Measurements from ENCODE around the gene STAMBP.
"Not testable (repeated sequence)": the region's sequence is repeated elsewhere in the genome, so short reads cannot be mapped to it uniquely, and the experiment has no call there.

STAMBP gene

DNA sequence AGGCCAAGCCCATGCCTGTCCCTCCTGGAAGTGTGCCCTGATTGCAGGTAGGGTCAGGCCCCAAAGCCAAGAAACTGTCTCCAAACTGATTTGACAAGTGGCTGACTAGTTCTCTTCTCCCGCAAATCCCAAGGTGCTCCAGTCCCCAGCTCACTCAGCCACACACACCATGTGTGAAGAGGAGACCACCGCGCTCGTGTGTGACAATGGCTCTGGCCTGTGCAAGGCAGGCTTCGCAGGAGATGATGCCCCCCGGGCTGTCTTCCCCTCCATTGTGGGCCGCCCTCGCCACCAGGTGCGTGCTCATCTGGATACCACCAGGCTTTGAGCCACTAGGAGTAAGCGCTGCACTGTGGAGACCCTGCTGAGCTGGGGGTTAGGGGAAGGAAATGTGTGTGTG, 72.4 kb downstream of the STAMBP start:
- ATAC-seq (no peak), DNase-seq (no peak)
- no peak overlapping the region for H3K4me3 Mint-ChIP-seq
- H3K36me3 Mint-ChIP-seq (ENCODE audit: low read depth), result no peaks in the 10 kb centered on the region
- H3K27ac Mint-ChIP-seq, result no peak overlapping the region
- H3K9me3 Mint-ChIP-seq, result no peaks in the 10 kb centered on the region
- H3K27me3 Mint-ChIP-seq, result peaks cover 4% of the 10 kb centered on the region
- peaks cover 18% of the 10 kb centered on the region for H3K4me1 Mint-ChIP-seq

DNA sequence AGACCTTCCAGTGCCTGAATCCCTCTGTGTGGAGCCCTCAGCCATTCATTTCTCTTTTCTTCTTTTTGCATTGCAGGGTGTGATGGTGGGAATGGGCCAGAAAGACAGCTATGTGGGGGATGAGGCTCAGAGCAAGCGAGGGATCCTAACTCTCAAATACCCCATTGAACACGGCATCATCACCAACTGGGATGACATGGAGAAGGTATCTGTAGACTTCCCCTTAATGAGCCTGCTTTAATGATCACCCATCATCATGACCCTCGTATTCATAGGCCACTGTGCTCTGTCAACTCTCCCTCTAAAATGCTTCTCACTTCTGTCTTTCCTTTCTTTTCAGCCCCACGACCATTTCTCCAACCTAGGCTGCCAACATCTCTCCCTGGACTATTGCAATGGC, 73.5 kb downstream of the STAMBP start:
- Mint-ChIP-seq H3K4me1 (peaks cover 7% of the 10 kb centered on the region), H3K9me3 (no peaks in the 10 kb centered on the region), H3K27me3 (peaks cover 4% of the 10 kb centered on the region), H3K4me3 (no peak overlapping the region), H3K36me3 (ENCODE audit: low read depth) (no peaks in the 10 kb centered on the region), H3K27ac (no peak overlapping the region)
- ATAC-seq, result no peak
- DNase-seq, result no peak

DNA sequence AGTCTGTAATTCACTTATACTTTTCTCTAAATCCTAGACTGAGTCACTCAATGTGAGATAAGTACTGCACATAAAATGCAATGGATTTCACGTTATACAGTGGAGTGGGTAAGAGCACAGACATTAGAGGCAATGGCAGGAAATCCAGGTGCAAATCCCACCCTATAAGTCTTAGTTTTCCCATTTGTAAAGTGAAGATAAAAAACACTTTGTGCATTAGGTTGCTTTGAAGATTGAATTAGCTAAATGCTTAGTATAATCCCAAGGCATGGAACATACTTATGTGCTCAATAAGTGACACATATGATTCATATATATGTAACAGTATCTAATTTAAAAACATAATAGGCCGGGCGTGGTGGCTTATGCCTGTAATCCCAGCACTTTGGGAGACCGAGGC, 74.6 kb downstream of the STAMBP start:
- ATAC-seq, result no peak
- peaks cover 2% of the 10 kb centered on the region for H3K27me3 Mint-ChIP-seq

DNA sequence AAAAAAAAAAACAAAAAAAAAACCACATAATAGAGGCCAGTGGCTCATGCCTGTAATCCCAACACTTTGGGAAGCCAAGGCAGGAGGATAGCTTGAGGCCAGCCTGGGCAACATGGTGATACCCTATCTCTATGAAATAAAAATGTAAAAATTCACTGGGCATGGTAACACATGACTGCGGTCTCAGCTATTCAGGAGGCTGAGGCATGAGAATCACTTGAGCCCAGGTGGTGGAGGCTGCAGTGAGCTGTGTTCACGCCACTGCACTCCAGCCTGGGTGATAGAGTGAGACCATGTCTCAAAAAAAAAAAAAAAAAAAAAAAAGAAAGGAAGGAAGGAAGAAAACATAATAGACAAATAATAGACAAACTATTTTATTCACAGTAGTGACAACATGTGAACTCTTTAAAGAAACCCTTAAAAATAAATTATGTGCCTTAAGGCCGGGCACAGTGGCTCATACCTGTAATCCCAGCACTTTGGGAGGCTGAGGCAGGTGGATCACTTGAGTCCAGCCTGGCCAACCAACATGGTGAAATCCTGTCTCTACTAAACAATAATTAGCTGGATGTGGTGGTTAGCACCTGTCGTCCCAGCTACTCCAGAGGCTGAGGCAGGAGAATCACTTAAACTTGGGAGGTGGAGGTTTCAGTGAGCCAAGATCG, 75.3 kb downstream of the STAMBP start:
- peaks cover 16% of the 10 kb centered on the region for H3K4me1 Mint-ChIP-seq

More for the DNA sequence above, 74.6 kb downstream of the STAMBP start:
- Mint-ChIP-seq H3K36me3 (ENCODE audit: low read depth) (no peaks in the 10 kb centered on the region), H3K4me1 (peaks cover 10% of the 10 kb centered on the region), H3K27ac (no peak overlapping the region), H3K9me3 (no peaks in the 10 kb centered on the region), H3K4me3 (no peak overlapping the region)
- no peak for DNase-seq

DNA sequence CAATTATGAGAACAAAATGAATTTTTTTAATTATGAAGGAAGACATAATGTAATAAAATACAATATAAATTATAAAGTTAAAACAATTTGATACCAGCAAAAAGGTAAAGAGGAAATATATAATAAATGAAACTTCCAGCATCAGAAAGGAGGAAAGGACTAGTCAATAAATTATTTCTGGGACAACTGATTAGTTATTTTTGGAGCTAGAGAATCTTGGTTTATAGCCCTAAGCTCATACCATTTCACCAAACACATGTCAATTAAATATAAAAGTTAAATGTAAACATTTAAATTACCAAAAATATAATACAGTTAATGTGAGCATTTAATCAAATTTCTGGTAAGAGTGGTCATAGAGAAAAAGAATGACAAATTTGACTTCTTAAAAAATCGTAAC, 76.2 kb downstream of the STAMBP start:
- no peaks in the 10 kb centered on the region for H3K36me3 Mint-ChIP-seq (ENCODE audit: low read depth)
- ATAC-seq (no peak), DNase-seq (no peak)
- H3K9me3 Mint-ChIP-seq, result no peaks in the 10 kb centered on the region
- no peak overlapping the region for H3K4me3 Mint-ChIP-seq
- peaks cover 2% of the 10 kb centered on the region for H3K27me3 Mint-ChIP-seq
- H3K4me1 Mint-ChIP-seq, result peaks cover 16% of the 10 kb centered on the region
- no peak overlapping the region for H3K27ac Mint-ChIP-seq

More for the DNA sequence above, 75.3 kb downstream of the STAMBP start:
- not testable (repeated sequence) for ATAC-seq; H3K27ac Mint-ChIP-seq; H3K36me3 Mint-ChIP-seq (ENCODE audit: low read depth); H3K9me3 Mint-ChIP-seq; H3K27me3 Mint-ChIP-seq; DNase-seq; H3K4me3 Mint-ChIP-seq

DNA sequence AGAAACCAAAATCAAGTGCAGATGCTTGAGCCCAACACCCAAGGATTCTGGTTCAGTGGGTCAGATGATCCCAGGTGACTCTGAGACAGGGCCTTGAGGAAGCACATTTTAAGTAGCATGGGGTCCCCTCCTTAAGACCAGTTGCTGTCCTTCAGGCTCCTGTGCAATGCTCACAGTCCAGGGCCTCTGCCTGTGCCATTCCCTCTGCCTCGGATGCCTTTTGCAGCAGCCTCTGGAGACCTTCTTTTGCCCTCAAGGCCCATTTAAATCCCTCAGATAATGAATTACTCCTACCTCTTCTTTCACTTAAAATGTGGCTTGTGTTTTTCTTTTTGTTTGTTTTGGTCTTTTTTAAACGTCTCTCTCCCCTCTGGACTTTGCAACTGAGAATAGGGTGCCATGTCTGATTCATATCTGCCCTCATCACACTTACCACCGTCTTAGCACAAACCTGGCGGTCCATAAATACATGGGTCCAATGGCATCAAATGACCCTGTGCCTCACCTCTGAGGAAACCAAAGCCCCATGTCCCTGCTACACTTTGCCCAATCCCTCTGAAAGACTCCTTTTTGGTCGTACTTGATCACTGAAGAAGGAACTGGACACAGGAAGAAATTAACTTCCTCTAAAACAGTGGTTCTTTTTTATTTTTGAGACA, 78.2 kb downstream of the STAMBP start:
- Mint-ChIP-seq H3K27me3 (peaks cover 2% of the 10 kb centered on the region), H3K4me3 (no peak overlapping the region), H3K9me3 (no peaks in the 10 kb centered on the region), H3K27ac (no peak overlapping the region), H3K4me1 (peaks cover 16% of the 10 kb centered on the region), H3K36me3 (ENCODE audit: low read depth) (no peaks in the 10 kb centered on the region)
- no peak for ATAC-seq
- DNase-seq, result no peak

DNA sequence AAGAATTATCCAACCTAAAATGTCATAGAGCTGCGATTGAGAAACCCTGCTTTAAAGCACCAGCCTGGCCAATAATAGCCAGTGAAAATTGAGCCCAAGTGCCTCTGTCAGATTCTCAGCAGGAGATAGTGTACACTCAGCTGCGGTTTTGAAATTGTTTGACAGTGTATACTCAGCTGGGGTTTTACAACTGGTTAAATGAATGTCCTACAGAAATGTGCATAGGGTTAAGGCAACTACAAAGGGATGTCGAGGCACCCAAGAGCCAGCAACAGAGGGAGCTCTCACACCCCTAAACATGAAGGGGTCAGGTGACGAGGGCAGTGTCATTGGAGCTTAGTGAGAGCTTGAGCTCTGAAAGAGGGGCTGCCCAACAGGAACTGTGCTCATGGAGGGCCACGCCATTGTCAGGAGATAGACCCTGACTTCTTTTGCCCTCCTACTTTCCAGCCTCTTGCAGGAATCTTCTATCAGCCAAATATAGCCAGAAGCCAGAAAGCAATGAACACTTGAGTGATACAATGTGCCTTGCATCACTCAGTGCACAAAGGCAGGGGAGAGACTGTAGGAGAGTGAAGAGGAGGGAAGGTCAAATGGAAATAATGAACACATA, 79.2 kb downstream of the STAMBP start:
- H3K36me3 Mint-ChIP-seq (ENCODE audit: low read depth), result no peaks in the 10 kb centered on the region
- peak; percentile 93 for ATAC-seq
- peaks cover 16% of the 10 kb centered on the region for H3K4me1 Mint-ChIP-seq
- H3K4me3 Mint-ChIP-seq, result no peak overlapping the region
- no peaks in the 10 kb centered on the region for H3K27me3 Mint-ChIP-seq
- no peaks in the 10 kb centered on the region for H3K9me3 Mint-ChIP-seq
- H3K27ac Mint-ChIP-seq, result peak overlapping the region; percentile 52
- DNase-seq, result peak; percentile 58

DNA sequence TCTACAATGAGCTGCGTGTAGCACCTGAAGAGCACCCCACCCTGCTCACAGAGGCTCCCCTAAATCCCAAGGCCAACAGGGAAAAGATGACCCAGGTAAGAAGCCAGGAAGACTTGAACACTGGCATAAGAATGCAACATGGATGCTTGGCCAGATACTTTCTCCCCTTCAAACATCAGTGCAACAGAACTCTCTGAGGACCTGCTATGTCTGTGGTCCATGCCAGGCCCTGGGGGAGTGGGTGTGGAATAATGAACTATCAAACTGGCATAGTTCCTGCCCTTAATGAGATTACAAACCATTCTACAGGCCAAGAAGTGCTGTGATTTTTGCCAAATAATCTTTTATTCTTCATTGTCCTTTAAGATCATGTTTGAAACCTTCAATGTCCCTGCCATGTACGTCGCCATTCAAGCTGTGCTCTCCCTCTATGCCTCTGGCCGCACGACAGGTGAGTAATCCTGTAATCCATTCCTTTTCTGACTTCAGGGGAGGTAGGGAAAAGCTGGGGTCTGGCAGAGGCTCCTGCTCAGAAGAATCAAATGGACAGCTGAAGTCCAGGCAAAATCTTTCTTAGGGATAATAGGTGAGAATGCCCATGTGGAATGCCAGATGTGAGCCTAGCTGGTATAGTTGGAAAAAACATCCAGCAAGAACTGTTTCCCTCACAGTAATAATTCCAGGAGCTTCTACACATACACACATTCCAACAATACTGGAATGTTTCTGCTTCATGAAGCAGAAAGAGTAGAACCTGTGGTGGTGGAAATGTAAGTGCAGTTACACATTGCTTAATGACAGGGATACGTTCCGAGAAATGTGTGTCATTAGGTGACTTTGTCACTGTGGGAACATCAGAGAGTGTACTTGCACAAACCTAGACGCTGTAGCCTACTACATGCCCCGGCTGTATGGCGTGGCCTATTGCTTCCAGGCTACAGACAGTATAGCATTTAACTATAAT, 80.2 kb downstream of the STAMBP start:
- ATAC-seq (no peak), DNase-seq (no peak)
- H3K27ac Mint-ChIP-seq, result peak overlapping the region; percentile 52
- no peaks in the 10 kb centered on the region for H3K36me3 Mint-ChIP-seq (ENCODE audit: low read depth)
- no peak overlapping the region for H3K4me3 Mint-ChIP-seq
- no peaks in the 10 kb centered on the region for H3K27me3 Mint-ChIP-seq
- H3K9me3 Mint-ChIP-seq, result no peaks in the 10 kb centered on the region
- peaks cover 16% of the 10 kb centered on the region for H3K4me1 Mint-ChIP-seq

DNA sequence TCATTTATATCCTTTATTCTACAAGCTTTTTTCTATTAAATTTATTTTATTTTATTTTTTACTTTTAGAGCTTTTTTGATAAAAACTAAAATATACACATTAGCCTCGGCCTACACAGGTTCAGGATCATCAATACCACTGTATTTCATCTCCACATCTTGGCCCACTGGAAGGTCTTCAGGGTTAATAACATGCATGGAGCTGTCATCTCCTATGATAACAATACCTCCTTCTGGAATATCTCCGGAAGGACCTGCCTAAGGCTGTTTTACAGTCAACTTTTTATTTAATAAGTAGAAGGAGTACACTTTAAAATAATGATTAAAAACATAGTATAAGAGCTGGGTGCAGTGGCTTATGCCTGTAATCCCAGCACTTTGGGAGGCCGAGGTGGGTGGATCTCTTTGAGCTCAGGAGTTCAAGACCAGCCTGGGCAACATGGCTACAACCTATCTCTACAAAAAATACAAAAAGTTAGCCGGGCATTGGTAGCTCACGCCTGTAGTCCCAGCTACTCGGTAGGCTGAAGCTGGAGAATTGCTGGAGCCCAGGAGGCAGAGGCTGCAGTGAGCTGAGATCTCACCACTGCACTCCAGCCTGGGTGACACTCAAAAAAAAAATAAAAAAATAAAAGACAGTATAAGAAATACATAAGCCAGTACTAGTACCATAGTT, 82.2 kb downstream of the STAMBP start:
- Mint-ChIP-seq H3K27ac (no peak overlapping the region), H3K4me1 (peaks cover 16% of the 10 kb centered on the region), H3K4me3 (no peak overlapping the region), H3K27me3 (no peaks in the 10 kb centered on the region), H3K9me3 (no peaks in the 10 kb centered on the region), H3K36me3 (ENCODE audit: low read depth) (no peaks in the 10 kb centered on the region)
- ATAC-seq, result no peak
- DNase-seq, result no peak

DNA sequence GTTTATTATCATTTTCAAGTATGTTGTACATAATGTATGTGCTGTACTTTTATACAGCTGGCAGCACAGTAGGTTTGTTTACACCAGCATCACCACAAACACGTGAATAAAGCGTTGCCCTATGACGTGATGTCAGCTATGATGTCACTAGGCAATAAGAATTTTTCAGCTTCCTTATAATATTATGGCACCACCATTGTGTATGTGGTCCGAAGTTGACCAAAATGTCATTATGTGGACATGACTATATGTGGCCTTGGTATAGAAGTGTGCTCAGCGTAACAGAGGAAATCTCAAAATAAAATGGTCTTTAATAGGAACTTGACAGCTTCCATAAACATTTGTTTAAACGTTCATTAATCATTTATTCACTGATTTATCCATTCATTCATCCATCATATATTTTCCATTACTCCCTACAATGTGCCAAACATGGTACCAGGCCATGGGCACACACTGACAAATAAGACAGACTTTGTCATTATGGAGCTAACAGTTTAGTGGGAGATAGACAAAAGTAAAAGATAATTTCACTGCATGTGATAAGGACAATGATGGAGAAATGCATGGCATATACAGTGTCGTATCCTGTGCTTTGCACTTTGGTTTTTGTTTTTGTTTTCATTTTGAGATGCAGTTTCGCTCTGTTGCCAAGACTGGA, 82.9 kb downstream of the STAMBP start:
- H3K4me3 Mint-ChIP-seq, result no peak overlapping the region
- H3K36me3 Mint-ChIP-seq (ENCODE audit: low read depth), result no peaks in the 10 kb centered on the region
- no peak for DNase-seq
- no peak overlapping the region for H3K27ac Mint-ChIP-seq
- H3K4me1 Mint-ChIP-seq, result peaks cover 16% of the 10 kb centered on the region
- no peak for ATAC-seq
- no peaks in the 10 kb centered on the region for H3K27me3 Mint-ChIP-seq
- H3K9me3 Mint-ChIP-seq, result no peaks in the 10 kb centered on the region

DNA sequence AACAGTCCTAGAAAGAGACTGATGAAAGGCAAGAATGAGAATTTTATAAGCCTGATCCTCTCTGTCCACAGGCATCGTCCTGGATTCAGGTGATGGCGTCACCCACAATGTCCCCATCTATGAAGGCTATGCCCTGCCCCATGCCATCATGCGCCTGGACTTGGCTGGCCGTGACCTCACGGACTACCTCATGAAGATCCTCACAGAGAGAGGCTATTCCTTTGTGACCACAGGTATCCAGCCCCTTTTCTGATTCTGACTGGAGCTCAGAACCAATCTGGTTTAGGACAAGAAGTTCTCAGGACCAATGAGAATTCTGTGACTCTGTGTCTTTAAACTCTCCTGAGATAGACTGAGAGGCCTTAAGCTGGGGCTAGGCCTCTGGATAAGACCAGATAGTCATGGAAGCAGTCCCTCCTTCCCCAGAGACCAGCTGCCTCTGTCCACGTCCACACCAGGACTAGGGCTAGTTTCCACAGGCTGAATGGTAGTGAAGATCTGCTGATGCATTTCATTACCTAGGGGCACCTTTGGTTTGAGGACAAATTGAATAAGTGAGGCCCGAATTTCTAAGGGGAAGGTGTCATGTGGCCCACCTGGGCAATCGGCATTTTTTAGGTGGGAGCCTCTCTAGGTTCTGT, 84.8 kb downstream of the STAMBP start:
- Mint-ChIP-seq H3K36me3 (ENCODE audit: low read depth) (no peaks in the 10 kb centered on the region), H3K9me3 (no peaks in the 10 kb centered on the region), H3K4me3 (no peak overlapping the region), H3K4me1 (peaks cover 4% of the 10 kb centered on the region), H3K27me3 (peaks cover 2% of the 10 kb centered on the region), H3K27ac (no peak overlapping the region)
- DNase-seq, result no peak
- no peak for ATAC-seq

DNA sequence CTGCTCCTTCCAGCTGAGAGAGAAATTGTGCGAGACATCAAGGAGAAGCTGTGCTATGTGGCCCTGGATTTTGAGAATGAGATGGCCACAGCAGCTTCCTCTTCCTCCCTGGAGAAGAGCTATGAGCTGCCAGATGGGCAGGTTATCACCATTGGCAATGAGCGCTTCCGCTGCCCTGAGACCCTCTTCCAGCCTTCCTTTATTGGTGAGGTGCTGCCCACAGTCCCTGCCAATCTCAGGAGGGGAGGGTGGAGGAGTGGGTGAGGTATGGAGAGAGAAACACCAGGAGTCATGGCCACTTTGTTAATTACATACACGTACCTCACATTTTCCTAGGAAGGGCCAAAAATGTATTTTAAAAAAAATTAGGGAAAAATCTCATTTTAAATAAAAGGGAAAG, 85.9 kb downstream of the STAMBP start:
- DNase-seq (no peak), ATAC-seq (no peak)
- Mint-ChIP-seq H3K4me1 (no peaks in the 10 kb centered on the region), H3K27ac (no peak overlapping the region), H3K27me3 (peaks cover 2% of the 10 kb centered on the region), H3K4me3 (no peak overlapping the region), H3K36me3 (ENCODE audit: low read depth) (no peaks in the 10 kb centered on the region), H3K9me3 (no peaks in the 10 kb centered on the region)

DNA sequence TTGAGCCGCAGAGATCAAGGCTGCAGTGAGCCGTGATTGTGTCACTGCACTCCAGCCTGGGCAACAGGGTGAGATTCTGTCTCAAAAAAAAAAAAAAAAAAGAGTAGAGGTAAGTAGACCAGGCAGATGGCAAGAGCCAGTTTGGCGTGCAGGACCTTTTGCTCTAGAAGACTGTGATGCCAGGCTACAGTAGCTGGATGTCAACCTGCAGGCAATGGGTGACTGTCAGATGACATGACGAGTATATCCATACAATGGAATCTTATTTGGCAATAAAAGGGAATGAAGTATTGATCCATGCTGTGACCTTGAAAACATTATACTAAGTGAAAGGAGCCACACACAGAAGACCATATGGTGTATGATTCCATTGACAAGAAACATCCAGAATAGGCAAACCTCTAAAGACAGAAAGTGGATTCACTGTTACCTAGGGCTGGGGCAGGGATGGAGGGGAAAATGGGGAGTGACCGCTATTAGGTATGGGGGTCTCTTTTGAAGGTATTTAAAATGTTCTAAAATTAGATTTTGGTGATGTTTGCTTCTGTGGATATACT, 86.8 kb downstream of the STAMBP start:
- DNase-seq (no peak), ATAC-seq (no peak)
- no peaks in the 10 kb centered on the region for H3K9me3 Mint-ChIP-seq
- no peaks in the 10 kb centered on the region for H3K4me1 Mint-ChIP-seq
- H3K36me3 Mint-ChIP-seq (ENCODE audit: low read depth), result no peaks in the 10 kb centered on the region
- peaks cover 2% of the 10 kb centered on the region for H3K27me3 Mint-ChIP-seq
- no peak overlapping the region for H3K27ac Mint-ChIP-seq
- no peak overlapping the region for H3K4me3 Mint-ChIP-seq
